Neural progenitor cell (in vitro differentiated cells): ENCODE results near the gene TAS2R14. TPM values are rescaled to one million over a fixed set of nuclear protein-coding genes. Genes with fewer than 3 reads are reported as not detected.

Experiments
- DNase-seq: peaks from one replicate; pipeline ENCODE4 v3.0.0-alpha.2; 2016; ENCODE audit warnings: low spot score
- H2AFZ ChIP-seq: fragments of 200-600 bp; sonication (generic); replicated peaks from 2 replicates; pipeline ENCODE4 v1.6.1; 2016; ENCODE audit warnings: antibody characterized with exemption
- H3F3A ChIP-seq: fragments of 200-600 bp; sonication (generic); 2 replicates; pipeline ENCODE4 v1.6.1; 2016; ENCODE audit warnings: antibody characterized with exemption, low read depth
- H3K27ac ChIP-seq: fragments of 200-600 bp; sonication (generic); 2 replicates; pipeline ENCODE4 v1.5.1; 2016; ENCODE audit warnings: mild to moderate bottlenecking
- H3K27me3 ChIP-seq: fragments of 200-600 bp; sonication (generic); 2 replicates; pipeline ENCODE4 v1.6.1; 2016; ENCODE audit warnings: mild to moderate bottlenecking, moderate library complexity
- H3K36me3 ChIP-seq: fragments of 200-600 bp; sonication (generic); 2 replicates; pipeline ENCODE4 v1.5.1; 2016
- H3K4me1 ChIP-seq: fragments of 200-600 bp; sonication (generic); 2 replicates; pipeline ENCODE4 v1.6.1; 2016; ENCODE audit warnings: mixed run types
- H3K4me2 ChIP-seq: fragments of 200-600 bp; sonication (generic); 2 replicates; pipeline ENCODE4 v1.6.1; 2016
- H3K4me3 ChIP-seq: fragments of 200-600 bp; sonication (generic); 2 replicates; pipeline ENCODE4 v1.5.1; 2016
- H3K79me2 ChIP-seq: fragments of 200-600 bp; sonication (generic); 2 replicates; pipeline ENCODE4 v1.6.1; 2016; ENCODE audit warnings: low read depth
- H3K9ac ChIP-seq: fragments of 200-600 bp; sonication (generic); 2 replicates; pipeline ENCODE4 v1.6.1; 2016
- H3K9me3 ChIP-seq: fragments of 200-600 bp; sonication (generic); 2 replicates; pipeline ENCODE4 v1.5.1; 2016; ENCODE audit warnings: low read depth
- H4K20me1 ChIP-seq: fragments of 200-600 bp; sonication (generic); 2 replicates; pipeline ENCODE4 v1.6.1; 2016; ENCODE audit warnings: low read depth
- H3K27ac Mint-ChIP-seq: 3 replicates; pipeline ENCODE4 v1.8.0; 2021; ENCODE audit warnings: mixed read lengths
- H3K27me3 Mint-ChIP-seq: 2 replicates; pipeline ENCODE4 v1.8.0; 2022; ENCODE audit warnings: low read depth, mild to moderate bottlenecking, inconsistent platforms, moderate library complexity, mixed read lengths; ENCODE audit not compliant: insufficient read depth
- H3K36me3 Mint-ChIP-seq: 3 replicates; pipeline ENCODE4 v1.8.0; 2021; ENCODE audit warnings: mixed read lengths
- H3K4me1 Mint-ChIP-seq: 3 replicates; pipeline ENCODE4 v1.8.0; 2021; ENCODE audit warnings: mixed read lengths
- H3K4me3 Mint-ChIP-seq: 3 replicates; pipeline ENCODE4 v1.8.0; 2021; ENCODE audit warnings: mild to moderate bottlenecking, moderate library complexity, mixed read lengths
- H3K9me3 Mint-ChIP-seq: 3 replicates; pipeline ENCODE4 v1.8.0; 2020; ENCODE audit warnings: mixed read lengths
- CTCF ChIP-seq: fragments of 200-600 bp; sonication (generic); IDR thresholded peaks from 2 replicates; pipeline ENCODE4 v1.5.1; 2017; ENCODE audit warnings: antibody characterized with exemption, mild to moderate bottlenecking
- EZH2 ChIP-seq: fragments of 200-600 bp; sonication (generic); IDR thresholded peaks from 2 replicates; pipeline ENCODE4 v1.6.1; 2017; ENCODE audit warnings: antibody characterized with exemption, mild to moderate bottlenecking, moderate library complexity
- EZH2phosphoT487 ChIP-seq: fragments of 200-600 bp; sonication (generic); IDR thresholded peaks from 2 replicates; pipeline ENCODE4 v1.6.1; 2017; ENCODE audit warnings: antibody characterized with exemption
- total RNA-seq: library from RNA; depleted of rRNA; stranded (reverse); fragments of >200 nt; gene quantifications from 2 replicates; pipeline ENCODE4 v1.2.3, GENCODE V29; 2015; ENCODE audit warnings: low replicate concordance

The TAS2R14 gene
- total RNA-seq, 1 donor from 2014 or later = 7.0 TPM

GRCh38 chr12:10974965-10975364 lies 35.9 kb upstream of the TAS2R14 start:
- no peaks in the 10 kb centered on the region for H3K36me3 ChIP-seq
- H3K27me3 ChIP-seq = no peaks in the 10 kb centered on the region
- peaks cover 24% of the 10 kb centered on the region for H3K79me2 ChIP-seq
- peaks cover 9% of the 10 kb centered on the region for H3K9me3 Mint-ChIP-seq
- H3K27ac Mint-ChIP-seq = no peak overlapping the region
- no peaks in the 10 kb centered on the region for H3K27me3 Mint-ChIP-seq
- no peak for DNase-seq
- H3K9ac ChIP-seq = no peak overlapping the region
- peaks cover 13% of the 10 kb centered on the region for H3F3A ChIP-seq
- H3K27ac ChIP-seq = peak overlapping the region; percentile 73
- peaks cover 15% of the 10 kb centered on the region for H3K4me1 ChIP-seq
- no peaks in the 10 kb centered on the region for H3K4me1 Mint-ChIP-seq
- H4K20me1 ChIP-seq = no peaks in the 10 kb centered on the region
- no peak overlapping the region for H2AFZ ChIP-seq
- H3K4me3 Mint-ChIP-seq = no peak overlapping the region
- H3K36me3 Mint-ChIP-seq = peaks cover 8% of the 10 kb centered on the region
- H3K9me3 ChIP-seq = no peaks in the 10 kb centered on the region
- no peak overlapping the region for H3K4me3 ChIP-seq
- TF ChIP-seq EZH2phosphoT487 = no peak
- no peak for TF ChIP-seq EZH2
- no peak for TF ChIP-seq CTCF
- H3K4me2 ChIP-seq = peak overlapping the region; percentile 59

- Histone ChIP-seq H3K4me1 (no peaks in the 10 kb centered on the region), H3K4me3 (no peak overlapping the region), H3K27ac (no peak overlapping the region), H3K9me3 (no peaks in the 10 kb centered on the region), H3K79me2 (no peaks in the 10 kb centered on the region), H3K4me2 (no peak overlapping the region), H4K20me1 (no peaks in the 10 kb centered on the region), H3K9ac (no peak overlapping the region), H2AFZ (no peak overlapping the region), H3K36me3 (peaks cover 1% of the 10 kb centered on the region), H3F3A (no peaks in the 10 kb centered on the region), H3K27me3 (no peaks in the 10 kb centered on the region)
- Mint-ChIP-seq H3K4me3 (no peak overlapping the region), H3K4me1 (no peaks in the 10 kb centered on the region), H3K27me3 (no peaks in the 10 kb centered on the region), H3K27ac (no peak overlapping the region), H3K36me3 (peaks cover 8% of the 10 kb centered on the region), H3K9me3 (no peaks in the 10 kb centered on the region)
- TF ChIP-seq EZH2 (no peak), CTCF (no peak), EZH2phosphoT487 (no peak)
- no peak for DNase-seq
These were observed 29.8 kb upstream of the TAS2R14 start for GRCh38 chr12:10968765-10969456.

- Mint-ChIP-seq H3K27me3 (no peaks in the 10 kb centered on the region), H3K4me3 (no peak overlapping the region), H3K9me3 (peaks cover under 1% of the 10 kb centered on the region), H3K36me3 (peaks cover 12% of the 10 kb centered on the region), H3K27ac (no peak overlapping the region), H3K4me1 (no peaks in the 10 kb centered on the region)
- no peak for DNase-seq
- Histone ChIP-seq H2AFZ (no peak overlapping the region), H3K79me2 (no peaks in the 10 kb centered on the region), H4K20me1 (no peaks in the 10 kb centered on the region), H3K4me1 (no peaks in the 10 kb centered on the region), H3K4me3 (no peak overlapping the region), H3F3A (no peaks in the 10 kb centered on the region), H3K9ac (no peak overlapping the region), H3K4me2 (no peak overlapping the region), H3K27me3 (no peaks in the 10 kb centered on the region), H3K27ac (no peak overlapping the region), H3K36me3 (peaks cover 11% of the 10 kb centered on the region), H3K9me3 (no peaks in the 10 kb centered on the region)
- TF ChIP-seq EZH2 = no peak
- no peak for TF ChIP-seq CTCF
- no peak for TF ChIP-seq EZH2phosphoT487
These were observed 28.3 kb upstream of the TAS2R14 start for GRCh38 chr12:10967409-10967808.
